Esophagus muscularis mucosa (tissue), 4 donors: ENCODE measurements around the gene MAP1B.

ENCODE experiments used
- CTCF ChIP-seq, 3 experiments: fragments of 200-600 bp in 2 of 3; fragments of 450-650 bp in 1 of 3; sonication (generic) in 2 of 3; IDR thresholded peaks; one replicate each; pipeline ENCODE4 v1.5.1; 2017 to 2019; ENCODE audit warnings: antibody characterized with exemption in 3 of 3, mild to moderate bottlenecking in 2 of 3, moderate library complexity in 1 of 3
- EP300 ChIP-seq: sonication (generic); formaldehyde crosslinking; IDR thresholded peaks from one replicate; pipeline ENCODE4 v1.6.1; 2017; ENCODE audit warnings: antibody characterized with exemption
- POLR2AphosphoS5 ChIP-seq, 2 donors: sonication (generic); formaldehyde crosslinking; IDR thresholded peaks; one replicate each; pipeline ENCODE4 v1.6.1; 2017; ENCODE audit warnings: antibody characterized with exemption in 2 of 2

- TF ChIP-seq CTCF (IDR thresholded peaks at IDR 0.05) (no peak), POLR2AphosphoS5 (IDR thresholded peaks at IDR 0.05) (no peak), EP300 (no peak)
Measured at GRCh38 chr5:72154076-72154756, 46.9 kb downstream of the MAP1B start.
